ENCODE data around the gene PTGFR.

Gene PTGFR

DNA sequence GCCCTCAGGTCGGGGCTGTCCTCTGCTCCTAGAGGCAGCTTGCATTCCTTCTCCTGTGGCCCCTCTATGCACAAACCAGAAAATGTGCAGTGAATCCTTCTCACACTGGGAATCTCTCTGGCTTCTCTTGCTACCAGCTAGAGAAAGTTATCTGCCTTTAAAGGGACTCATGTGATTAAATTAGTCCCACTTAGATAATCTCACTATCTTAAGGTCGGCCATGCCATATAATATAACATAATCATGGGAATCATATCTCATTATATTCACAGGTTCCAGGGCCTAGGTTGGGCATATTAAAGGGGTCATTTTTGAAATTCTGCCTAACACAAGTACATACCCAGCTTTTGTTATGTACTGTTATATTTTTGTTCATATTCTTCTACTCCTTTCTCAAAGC is 31.4 kb downstream of the PTGFR start:
- DNase-seq: no peak

DNA sequence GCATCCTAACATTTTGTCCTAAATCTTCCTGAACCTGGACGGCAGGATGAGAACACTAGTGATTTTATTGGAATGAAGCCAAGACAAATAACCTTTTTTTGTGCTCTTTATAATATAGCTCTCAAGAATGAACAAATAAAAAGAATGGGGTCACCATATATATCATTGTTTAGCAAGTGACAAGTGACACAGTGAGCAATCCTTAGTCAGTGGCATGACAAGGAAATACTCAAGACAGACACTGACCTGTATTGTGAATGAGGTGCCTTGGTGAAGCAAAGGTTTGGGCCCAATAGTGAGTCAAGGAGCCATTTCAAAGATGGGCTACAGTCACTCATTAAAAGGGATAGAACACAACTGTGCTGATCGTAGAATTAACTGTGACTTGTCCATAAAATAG is 35.7 kb downstream of the PTGFR start:
- DNase-seq: no peak

DNA sequence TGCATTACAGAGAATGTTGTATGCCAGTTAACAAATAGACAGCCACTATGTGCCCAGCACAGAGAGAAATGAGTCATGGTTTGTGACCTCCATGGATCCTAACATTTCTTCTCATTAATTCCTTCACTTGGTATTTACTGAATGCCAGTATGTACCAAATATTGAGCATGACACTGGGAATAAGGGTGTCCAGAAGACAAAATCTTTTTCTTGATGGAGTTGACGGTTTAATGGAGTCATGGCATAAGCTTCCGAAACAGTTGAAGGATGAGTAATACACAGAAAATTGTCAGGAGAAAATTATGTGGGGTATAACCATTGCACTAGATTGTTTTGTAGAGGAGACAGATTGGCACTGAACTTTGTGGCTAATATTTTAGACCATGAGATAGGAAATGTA is 36.9 kb downstream of the PTGFR start:
- DNase-seq: no peak

DNA sequence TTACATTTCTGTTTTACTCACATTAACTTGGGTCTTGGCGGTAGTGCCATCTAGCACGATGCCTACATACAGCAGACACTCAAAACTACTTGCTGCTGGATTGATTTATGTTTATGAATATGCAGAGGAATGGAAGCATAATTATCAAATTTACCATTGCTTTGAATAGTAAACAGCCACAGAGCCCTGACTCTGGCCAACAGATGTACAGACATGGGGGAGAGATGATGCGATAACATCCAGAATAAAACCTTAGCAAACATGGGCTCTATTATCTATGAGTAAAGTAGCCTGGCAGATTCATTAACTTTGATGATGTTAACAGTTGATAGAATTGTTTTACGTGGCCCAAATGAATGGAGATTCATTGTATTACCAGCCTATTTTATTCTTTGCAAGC is 42.8 kb downstream of the PTGFR start:
- DNase-seq: no peak

DNA sequence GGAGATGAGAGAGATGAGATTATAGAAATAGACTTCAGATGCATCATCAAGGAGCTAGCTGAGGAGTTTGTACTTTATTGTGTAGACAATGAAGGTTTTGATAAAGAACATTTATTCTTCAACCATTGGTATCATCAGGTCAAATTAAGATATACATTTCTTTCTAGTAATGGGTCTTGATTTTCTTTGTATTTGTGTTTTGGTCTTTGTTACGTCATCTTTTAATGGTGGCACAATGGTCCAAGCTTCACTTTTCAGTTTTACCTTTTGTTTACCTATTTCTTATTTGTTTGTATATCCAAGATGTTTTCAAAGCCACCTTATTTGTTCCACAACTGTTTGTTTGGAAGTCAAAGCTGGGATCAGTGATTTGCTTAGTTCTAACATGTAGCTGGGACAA is 44.5 kb downstream of the PTGFR start:
- DNase-seq: no peak

DNA sequence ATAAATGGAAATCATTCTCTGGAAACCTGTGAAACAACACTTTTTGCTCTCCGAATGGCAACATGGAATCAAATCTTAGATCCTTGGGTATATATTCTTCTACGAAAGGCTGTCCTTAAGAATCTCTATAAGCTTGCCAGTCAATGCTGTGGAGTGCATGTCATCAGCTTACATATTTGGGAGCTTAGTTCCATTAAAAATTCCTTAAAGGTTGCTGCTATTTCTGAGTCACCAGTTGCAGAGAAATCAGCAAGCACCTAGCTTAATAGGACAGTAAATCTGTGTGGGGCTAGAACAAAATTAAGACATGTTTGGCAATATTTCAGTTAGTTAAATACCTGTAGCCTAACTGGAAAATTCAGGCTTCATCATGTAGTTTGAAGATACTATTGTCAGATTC is 45.7 kb downstream of the PTGFR start:
- DNase-seq: no peak

DNA sequence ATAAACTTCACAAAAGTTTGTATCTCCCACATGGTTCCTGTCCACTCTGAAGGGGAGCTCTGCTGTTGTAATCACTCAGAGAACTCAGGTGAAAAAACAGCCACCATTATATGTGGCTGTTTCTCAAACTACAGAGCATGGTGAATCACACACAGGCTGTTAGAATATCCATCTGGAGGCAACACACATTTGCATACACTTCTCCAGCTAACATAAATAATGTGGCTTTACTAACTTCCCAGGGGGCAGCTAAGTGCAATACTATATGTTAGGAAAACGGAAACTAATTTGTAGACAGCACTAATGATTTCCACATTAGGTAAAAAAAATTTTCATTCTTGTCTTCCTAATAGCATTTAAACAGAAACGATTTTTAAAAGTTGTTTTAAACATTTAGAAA is 49.3 kb downstream of the PTGFR start:
- DNase-seq: no peak

DNA sequence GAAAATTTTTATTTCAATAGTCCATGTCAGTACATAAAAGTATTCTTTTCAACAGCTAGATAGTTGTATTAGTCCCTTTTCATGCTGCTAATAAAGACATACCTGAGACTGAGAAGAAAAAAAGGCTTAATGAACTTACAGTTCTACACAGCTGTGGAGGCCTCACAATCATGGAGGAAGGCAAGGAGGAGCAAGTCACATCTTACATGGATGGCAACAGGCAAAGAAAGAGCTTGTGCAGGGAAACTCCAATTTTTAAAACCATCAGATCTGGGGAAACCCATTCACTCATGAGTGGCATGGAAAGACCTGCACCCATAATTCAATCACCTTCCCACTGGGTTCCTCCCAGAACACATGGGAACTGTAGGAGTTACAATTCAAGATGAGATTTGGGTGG is 50.7 kb downstream of the PTGFR start:
- no peak for DNase-seq

DNA sequence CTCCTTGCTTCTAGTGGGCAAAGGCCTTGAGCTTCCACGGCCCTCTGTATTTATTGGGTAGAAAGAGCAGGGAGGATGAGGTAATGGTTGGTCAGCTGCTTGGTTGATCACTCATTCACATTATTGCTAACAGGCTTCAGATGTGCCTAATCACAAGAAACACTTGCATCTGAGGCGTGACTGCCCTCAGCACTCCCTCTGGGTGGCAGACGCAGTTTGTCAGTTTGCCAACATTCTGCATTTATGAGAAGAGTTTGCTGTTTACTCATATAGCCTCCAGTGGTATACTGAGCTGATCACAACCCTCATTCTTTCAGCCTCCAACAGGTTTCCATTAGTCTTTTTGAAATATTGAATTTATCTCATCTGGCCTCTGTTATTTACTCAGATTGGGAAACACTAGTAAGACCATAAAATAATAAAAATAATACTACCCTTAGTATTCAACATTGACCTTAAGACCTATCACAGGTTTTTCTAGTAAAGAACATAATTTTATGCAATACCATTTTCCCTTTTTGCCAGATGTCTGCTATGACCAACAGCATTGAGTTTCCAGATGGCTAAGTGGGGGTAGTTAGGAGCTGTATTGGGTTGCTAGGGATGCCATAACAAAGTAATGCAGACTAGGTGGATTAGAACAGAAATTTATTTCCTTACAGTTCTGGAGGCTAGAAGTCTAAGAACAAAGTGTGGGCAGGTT is 53.3 kb downstream of the PTGFR start:
- DNase-seq: no peak

DNA sequence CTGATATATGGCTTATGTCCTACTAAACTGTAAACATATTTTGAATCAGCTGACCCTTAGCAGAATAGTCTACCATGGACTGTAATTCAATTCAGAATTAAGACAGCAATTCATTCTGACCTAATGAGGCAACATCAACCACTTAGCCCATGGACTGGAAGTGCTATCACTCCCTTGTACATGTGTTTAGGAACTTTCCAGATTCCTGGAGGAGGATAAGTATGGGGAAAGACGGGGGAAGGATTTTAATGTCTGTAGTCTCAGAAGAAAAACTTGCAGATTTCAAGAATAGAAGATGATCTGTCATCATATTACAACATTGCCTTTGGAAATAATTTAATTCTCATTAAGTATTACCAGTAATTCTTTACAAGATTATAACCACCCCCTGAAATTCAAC is 56.3 kb downstream of the PTGFR start:
- DNase-seq: no peak

DNA sequence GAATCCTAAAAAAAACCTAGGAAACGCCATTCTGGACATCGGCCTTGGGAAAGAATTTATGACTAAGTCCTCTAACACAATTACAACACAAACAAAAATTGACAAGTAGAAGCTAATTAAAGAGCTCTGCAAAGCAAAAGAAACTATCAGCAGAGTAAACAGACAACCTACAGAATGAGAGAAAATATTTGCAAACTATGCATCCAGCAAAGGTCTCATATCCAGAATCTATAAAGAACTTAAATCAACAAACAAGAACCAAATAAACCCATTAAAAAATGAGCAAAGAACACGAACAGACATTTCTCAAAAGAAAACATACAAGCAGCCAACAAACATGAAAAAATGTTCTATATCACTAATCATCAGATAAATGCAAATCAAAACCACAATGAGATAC is 58.6 kb downstream of the PTGFR start:
- no peak for DNase-seq

DNA sequence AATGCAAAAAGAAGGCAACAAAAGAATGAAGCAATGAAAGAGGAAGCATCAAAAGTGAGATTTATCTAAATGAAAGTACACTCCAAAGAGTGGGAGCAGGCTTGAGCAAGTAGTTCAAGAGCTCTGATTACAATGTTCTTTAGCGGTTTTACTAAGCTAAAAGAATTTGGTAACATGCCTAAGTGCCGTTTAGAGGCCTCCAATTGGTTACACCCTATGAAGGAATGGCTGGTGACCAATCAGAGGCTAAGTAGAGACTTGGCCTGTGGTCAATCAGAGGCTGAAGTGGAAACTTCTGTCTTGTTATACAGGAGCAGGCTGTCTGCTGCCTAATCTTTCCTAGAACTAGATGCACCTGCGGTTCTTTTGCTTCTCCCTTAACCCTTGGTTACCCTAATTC is 59.1 kb downstream of the PTGFR start:
- DNase-seq: no peak

DNA sequence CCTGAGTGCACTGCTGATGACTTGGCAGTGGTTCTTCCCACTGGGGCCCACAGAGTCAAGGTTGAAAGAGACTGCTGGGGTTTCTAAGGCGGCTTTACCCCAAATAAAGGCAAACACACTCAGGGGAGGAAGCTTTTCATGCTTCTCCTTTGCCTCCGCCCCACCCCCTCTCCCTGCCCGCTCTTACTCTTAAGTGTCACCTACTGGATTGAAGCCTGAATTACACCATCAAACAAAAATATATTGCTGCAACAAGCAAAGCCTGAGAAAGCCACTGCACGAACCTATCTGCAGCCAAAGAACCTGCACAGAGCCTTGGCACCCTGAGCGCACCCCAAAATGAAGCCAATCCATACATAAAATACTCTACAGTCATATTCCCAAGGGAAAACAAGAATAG is 63.1 kb downstream of the PTGFR start:
- no peak for DNase-seq

DNA sequence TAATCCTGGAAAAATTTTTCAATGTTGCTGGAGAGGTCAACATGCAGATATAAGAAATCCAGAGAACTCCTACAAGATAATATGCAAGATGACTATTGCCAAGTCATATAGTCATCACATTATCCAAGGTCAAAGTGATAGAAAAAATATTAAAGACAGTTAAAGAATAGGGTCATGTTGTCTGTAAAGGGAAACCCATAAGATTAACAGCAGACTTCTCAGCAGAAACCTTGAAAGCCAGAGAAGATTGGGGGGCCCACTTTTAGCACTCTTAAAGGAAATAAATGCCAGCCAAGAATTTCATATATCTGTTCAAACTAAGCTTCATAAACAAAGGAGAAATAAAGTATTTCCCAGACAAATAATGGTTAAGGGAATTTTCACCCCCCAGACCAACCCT is 64.1 kb downstream of the PTGFR start:
- no peak for DNase-seq

DNA sequence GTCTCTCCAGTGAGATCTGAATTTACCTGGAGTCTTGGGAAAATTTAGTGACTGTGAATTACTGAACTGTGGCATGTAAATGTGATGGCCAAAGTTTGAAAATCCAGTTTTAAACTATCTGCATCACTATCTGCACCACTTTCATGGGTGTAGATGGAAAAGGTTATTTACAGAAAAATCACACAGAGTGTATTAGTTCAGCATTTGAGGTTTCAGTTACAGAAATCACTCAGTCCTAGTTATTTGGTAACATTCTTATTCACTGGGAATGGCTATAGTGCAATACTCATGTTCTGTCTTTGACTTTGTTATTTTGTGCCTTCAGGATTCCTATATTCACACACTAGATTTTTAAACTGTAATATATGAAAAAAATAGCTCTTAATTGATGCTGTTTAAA is 68.9 kb downstream of the PTGFR start:
- DNase-seq: no peak

DNA sequence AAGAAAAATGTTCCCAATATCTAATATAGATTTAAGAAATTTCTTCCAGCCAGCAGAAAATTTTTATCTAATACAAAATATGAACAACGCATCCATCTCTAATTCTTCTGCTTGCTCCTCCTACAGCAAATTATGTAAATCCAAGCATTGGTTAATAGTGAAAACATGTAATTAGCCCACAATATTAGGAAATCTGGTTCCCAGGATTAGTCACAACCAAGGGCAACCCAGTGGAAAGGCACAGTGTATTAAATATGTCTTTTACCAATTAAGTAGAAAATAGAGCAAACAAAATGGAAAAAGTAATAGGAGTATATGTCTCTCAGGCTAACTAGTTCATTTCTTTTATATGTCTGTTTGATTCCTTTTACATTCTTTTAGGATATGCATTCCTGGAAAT is 70.0 kb downstream of the PTGFR start:
- DNase-seq: no peak

DNA sequence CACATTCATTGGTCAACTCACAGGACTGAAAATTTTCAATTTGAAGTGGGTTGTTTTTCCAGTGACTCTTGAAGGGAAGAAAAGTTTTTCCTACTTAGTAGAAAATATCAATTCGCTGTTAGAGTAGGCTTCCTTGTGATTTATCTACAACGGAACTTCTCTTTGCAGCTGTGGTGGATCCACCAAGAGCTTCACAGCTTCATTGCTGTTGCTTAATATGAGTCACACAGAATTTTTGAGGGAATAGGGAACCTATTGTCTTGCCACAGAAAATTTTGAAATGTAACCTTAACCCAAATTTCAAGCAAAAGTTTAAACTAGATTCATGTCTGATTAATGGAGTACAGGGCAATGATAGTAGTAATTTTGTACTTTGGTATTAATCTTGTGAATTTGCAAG is 71.1 kb downstream of the PTGFR start:
- DNase-seq: no peak

DNA sequence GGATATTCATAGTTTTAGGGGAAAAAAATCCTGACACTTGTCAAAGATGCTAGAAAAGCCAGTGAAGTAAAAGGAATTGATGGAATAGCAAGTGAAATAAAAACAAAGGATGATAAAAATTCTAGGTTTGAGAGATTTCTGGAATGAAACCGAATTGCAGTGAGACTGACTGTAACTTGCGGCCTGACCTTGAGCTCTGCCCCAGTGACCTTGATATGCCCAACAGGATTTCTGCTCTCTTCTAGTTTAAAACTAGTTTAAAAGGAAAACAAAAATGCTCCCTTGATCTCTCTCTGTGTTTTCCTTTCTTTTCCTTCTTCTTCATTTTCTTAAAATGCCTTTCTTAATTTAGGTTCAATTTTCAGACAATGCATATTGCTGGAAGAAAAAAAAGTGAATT is 74.6 kb downstream of the PTGFR start:
- DNase-seq: no peak

DNA sequence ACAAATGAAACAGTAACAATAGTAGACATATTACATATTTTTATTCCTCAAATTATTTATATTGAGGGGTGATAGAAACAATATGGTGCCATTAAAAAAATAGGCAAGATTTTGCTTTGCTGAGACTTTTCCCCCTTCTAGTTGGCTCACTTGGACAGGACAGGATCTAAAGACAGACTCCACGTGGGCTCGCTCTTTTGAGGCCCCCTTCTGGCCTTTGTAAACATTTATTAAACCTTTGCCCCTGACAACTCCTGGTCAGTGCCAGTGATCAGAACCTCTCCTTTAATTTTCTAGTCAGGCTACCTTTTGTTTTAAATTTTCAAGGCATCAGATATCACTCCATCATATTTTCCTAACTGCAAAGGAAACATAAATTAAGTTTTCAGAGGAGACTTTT is 79.8 kb downstream of the PTGFR start:
- no peak for DNase-seq

DNA sequence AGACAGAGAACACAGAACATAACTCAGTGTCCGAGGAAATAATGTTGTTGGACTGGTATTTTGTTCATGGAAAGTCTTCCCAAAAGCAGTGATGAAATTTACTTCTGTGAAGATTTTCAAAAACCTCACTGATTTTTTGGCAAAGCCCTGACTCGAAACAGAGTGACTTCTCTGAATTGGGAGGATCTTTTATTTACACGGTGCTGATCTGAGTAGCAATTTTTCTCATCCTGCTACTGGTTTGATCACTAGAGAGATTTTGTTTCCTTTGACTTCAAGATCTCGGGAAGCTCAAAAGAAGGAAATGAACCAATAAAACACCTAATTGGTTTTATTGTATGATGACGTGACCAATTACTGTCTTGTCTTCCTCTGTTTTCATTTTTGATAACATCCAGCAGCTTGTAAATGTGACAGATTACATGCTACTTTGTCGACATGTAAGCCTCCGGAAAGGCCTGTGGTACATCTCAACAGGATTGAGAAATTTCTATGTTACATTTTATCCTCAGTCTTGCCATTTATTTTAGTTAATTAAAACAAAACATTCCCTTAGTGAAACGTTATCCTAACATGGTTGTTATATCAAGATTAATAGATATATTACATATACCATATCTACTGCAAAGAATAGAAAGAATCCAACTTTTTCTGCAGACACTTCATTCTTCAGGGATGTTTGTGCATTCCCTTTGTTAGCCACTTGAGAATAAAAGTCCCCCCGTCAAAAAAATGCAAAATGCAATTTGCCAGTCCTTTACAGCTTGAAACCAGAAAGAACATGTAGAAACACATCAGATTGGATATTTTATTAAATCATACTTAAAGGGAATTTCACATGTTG is 86.7 kb downstream of the PTGFR start:
- no peak for DNase-seq

DNA sequence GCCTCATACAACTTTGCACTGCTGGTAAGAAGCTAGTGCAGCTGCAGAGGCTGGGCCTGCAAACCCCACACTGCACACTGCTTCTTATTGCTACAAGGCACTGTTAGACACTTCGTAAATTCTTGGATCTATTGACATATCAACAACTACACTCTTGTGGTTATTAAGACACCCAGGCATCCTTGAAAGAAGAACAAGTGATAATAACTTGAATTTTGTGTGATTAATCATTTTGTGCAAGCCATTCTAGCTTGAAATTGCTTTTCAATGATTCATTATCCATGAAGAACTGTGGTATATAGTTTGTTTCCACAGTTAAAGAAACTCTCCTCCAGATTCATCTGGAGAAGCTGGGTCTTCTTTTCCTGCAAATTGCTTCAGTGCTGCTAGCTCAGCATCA is 95.8 kb downstream of the PTGFR start:
- no peak for DNase-seq

DNA sequence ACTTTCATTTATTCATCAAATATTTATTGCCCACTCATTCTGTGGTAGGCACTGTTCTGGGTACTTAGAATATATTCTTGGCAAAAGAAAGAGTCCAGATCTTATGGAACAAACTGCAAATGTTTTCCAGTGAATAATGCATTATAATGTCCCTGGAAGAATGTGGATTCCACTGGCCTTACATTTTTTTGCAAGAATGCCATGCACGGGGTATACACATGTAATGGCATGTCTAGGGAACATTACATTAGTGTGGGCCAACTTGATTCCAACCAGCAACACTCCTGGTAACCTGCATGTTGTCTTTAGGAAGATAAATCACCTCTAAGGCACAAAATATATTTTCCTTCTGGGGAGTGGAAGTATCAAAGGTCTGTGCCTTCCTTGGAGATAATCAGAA is 96.4 kb downstream of the PTGFR start:
- no peak for DNase-seq
